Endothelial cell of umbilical vein (primary cell): Measurements from ENCODE around the gene CEACAM6. TPM values are rescaled to one million over a fixed set of nuclear protein-coding genes. Genes with fewer than 3 reads are reported as not detected.

ENCODE experiments used
- BruUV-seq: library from RNA; stranded (reverse); fragments of 400-500 nt; replicated peaks from 2 replicates; lab custom pipeline; 2021; lab: Mats Ljungman, UMichigan
- CTCF ChIA-PET: fragments of 300-600, 350-600 bp; sonication (Branson Sonifier 250); formaldehyde crosslinking; loops from one replicate; lab custom pipeline; 2021; ENCODE audit warnings: antibody characterized with exemption, inconsistent platforms; lab: Charles Lee
- POLR2A ChIA-PET: fragments of 300-600, 350-600 bp; sonication (Branson Sonifier 250); formaldehyde crosslinking; loops from one replicate; lab custom pipeline; 2021; ENCODE audit warnings: antibody characterized with exemption, inconsistent platforms; lab: Charles Lee
- DNase-seq: peaks from one replicate; pipeline ENCODE4 v3.0.0-alpha.2; 2011; ENCODE audit warnings: low read depth, low spot score
- FAIRE-seq: peaks from 2 replicates; lab custom pipeline; 2011; peaks lifted over from hg19 to GRCh38; lab: Jason Lieb, UNC
- H2AFZ ChIP-seq: 2 replicates; pipeline ENCODE4 v1.6.0; 2012; ENCODE audit warnings: low read depth, low read length, control low read depth, inconsistent platforms
- H3K27ac ChIP-seq: 2 replicates; pipeline ENCODE4 v1.5.1; 2011; ENCODE audit warnings: low read depth, mild to moderate bottlenecking, control low read depth, low read length, moderate library complexity; ENCODE audit not compliant: insufficient read depth
- H3K27me3 ChIP-seq, 2 experiments: 2 replicates each; pipeline versions ENCODE4 v1.6.0 to v1.6.1; 2011; ENCODE audit warnings: low read length in 2 of 2, mixed read lengths in 1 of 2; ENCODE audit not compliant: control insufficient read depth in 2 of 2, insufficient read depth in 2 of 2
- H3K36me3 ChIP-seq, 2 experiments: 2 replicates in 1 of 2; 3 replicates in 1 of 2; pipeline ENCODE4 v1.5.1; 2011; ENCODE audit warnings: low read length in 2 of 2, mild to moderate bottlenecking in 1 of 2, moderate library complexity in 1 of 2; ENCODE audit not compliant: control insufficient read depth in 2 of 2, insufficient read depth in 2 of 2; ENCODE audit errors: extremely low read depth in 1 of 2
- H3K4me1 ChIP-seq: 3 replicates; pipeline ENCODE4 v1.5.1; 2011; ENCODE audit warnings: mild to moderate bottlenecking, low read length; ENCODE audit not compliant: control insufficient read depth, insufficient read depth; ENCODE audit errors: extremely low read depth
- H3K4me2 ChIP-seq: 2 replicates; pipeline ENCODE4 v1.6.1; 2011; ENCODE audit warnings: low read length, control low read depth, mixed read lengths; ENCODE audit not compliant: insufficient read depth
- H3K4me3 ChIP-seq, 3 experiments: fragments of 200-600 bp in 1 of 3; sonication (generic), shearing (Covaris generic) in 1 of 3; replicated peaks in 1 of 3; 2 replicates each; pipeline ENCODE4 v1.5.1; 2011 to 2016; ENCODE audit warnings: control low read depth in 3 of 3, low read length in 3 of 3, mild to moderate bottlenecking in 2 of 3, inconsistent platforms in 1 of 3, low read depth in 1 of 3, moderate library complexity in 1 of 3; ENCODE audit not compliant: insufficient read depth in 1 of 3
- H3K79me2 ChIP-seq: 2 replicates; pipeline ENCODE4 v1.6.0; 2012; ENCODE audit warnings: low read length, inconsistent platforms; ENCODE audit not compliant: control insufficient read depth, insufficient read depth
- H3K9ac ChIP-seq: replicated peaks from 2 replicates; pipeline ENCODE3; 2011; ENCODE audit warnings: low read length, control low read depth; ENCODE audit not compliant: insufficient read depth; ENCODE audit errors: extremely low read depth
- H3K9me1 ChIP-seq: replicated peaks from 3 replicates; pipeline ENCODE4 v1.6.0; 2011; ENCODE audit warnings: mild to moderate bottlenecking, low read length; ENCODE audit not compliant: control insufficient read depth, insufficient read depth; ENCODE audit errors: extremely low read depth
- H3K9me3 ChIP-seq: replicated peaks from 2 replicates; pipeline ENCODE4 v1.5.1; 2012; ENCODE audit warnings: low read length, inconsistent platforms; ENCODE audit not compliant: control insufficient read depth, insufficient read depth
- H4K20me1 ChIP-seq: replicated peaks from 2 replicates; pipeline ENCODE3; 2011; ENCODE audit warnings: mild to moderate bottlenecking, low read length; ENCODE audit not compliant: control insufficient read depth, insufficient read depth; ENCODE audit errors: extremely low read depth
- CTCF ChIP-seq, 2 donors: IDR thresholded peaks; 1 replicate in 1 of 2; 2 replicates in 1 of 2; pipeline ENCODE4 v1.5.1; 2011; ENCODE audit warnings: low read length in 2 of 2, mild to moderate bottlenecking in 2 of 2, moderate library complexity in 2 of 2, control low read depth in 1 of 2, inconsistent platforms in 1 of 2, low read depth in 1 of 2; ENCODE audit not compliant: insufficient read depth in 1 of 2; ENCODE audit errors: extremely low read depth in 1 of 2
- EZH2 ChIP-seq: IDR thresholded peaks from 2 replicates; pipeline ENCODE4 v1.6.1; 2012; ENCODE audit warnings: borderline replicate concordance, low read depth, mild to moderate bottlenecking, moderate library complexity, low read length, inconsistent platforms; ENCODE audit not compliant: severe bottlenecking
- FOS ChIP-seq: IDR thresholded peaks from 2 replicates; pipeline ENCODE4 v1.6.1; 2011; ENCODE audit warnings: mild to moderate bottlenecking, low read length, moderate library complexity, borderline replicate concordance; ENCODE audit not compliant: insufficient read depth
- GATA2 ChIP-seq: IDR thresholded peaks from 2 replicates; pipeline ENCODE4 v1.7.0; 2011; ENCODE audit warnings: low read depth, mild to moderate bottlenecking, moderate library complexity, mixed read lengths, low read length; ENCODE audit not compliant: insufficient read length, insufficient read depth
- JUN ChIP-seq: IDR thresholded peaks from 2 replicates; pipeline ENCODE4 v1.6.1; 2011; ENCODE audit warnings: borderline replicate concordance, low read depth; ENCODE audit not compliant: insufficient read length, insufficient read depth
- MAX ChIP-seq: IDR thresholded peaks from 2 replicates; pipeline ENCODE4 v1.6.1; 2011; ENCODE audit not compliant: insufficient read depth, insufficient read length
- MYC ChIP-seq: IDR thresholded peaks from one replicate; pipeline ENCODE4 v1.6.1; 2011; ENCODE audit warnings: mild to moderate bottlenecking, low read depth, low read length
- POLR2A ChIP-seq: IDR thresholded peaks from 2 replicates; pipeline ENCODE4 v1.6.1; 2012; ENCODE audit warnings: low read depth, mild to moderate bottlenecking, control low read depth, low read length
- POLR2AphosphoS5 ChIP-seq: IDR thresholded peaks from 2 replicates; pipeline ENCODE4 v1.6.1; 2012; ENCODE audit warnings: low read depth, mild to moderate bottlenecking, control low read depth, low read length, moderate library complexity; ENCODE audit not compliant: insufficient read depth
- dilution Hi-C: fragments of 300-500 bp; cut with MboI; formaldehyde crosslinking; loops from one replicate; pipeline ENCODE4 v1.15.0; 2019; ENCODE audit warnings: low sequenced_read_pairs; ENCODE audit not compliant: extremely low pct_ligation_motif_present
- intact Hi-C: fragments of 100-400 bp; cut with micrococcal nuclease; formaldehyde crosslinking; loops from one replicate; pipeline ENCODE4 v1.10.0; 2022
- polyA plus RNA-seq, 4 experiments: library from polyadenylated mRNA; depleted of rRNA in 3 of 4; stranded (reverse) in 3 of 4; unstranded in 1 of 4; fragments of >200 nt; gene quantifications; 2 replicates each; pipeline versions ENCODE4 v1.2.1 to v1.2.3, GENCODE V29; 2011 to 2012; ENCODE audit warnings: missing spikeins in 1 of 4
- total RNA-seq: library from RNA; stranded (reverse); gene quantifications from 2 replicates; pipeline ENCODE4 v1.2.3, GENCODE V29; 2021

The CEACAM6 gene
- total and polyA plus RNA-seq, 2 donors (not counting 3 experiments of a cell fraction or from before 2014, with no cell fraction given) = not detected

DNA sequence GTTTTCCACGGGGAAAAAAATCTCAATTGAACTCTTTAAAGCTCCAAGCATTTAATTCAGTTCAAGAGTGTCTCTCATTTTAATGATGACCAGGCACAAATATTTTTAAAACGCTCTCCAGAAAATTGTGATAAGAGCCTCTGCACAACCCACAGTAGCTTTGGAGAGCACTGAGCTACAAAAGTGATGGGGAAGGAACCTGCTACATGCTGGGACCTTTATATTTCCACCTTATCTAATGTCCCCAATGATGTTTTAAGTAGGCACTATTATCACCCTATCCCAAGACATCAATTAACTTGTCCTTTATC, 14.1 kb upstream of the CEACAM6 start:
- FAIRE-seq (no peak), DNase-seq (no peak)
- Histone ChIP-seq H3K27ac (no peak overlapping the region), H3K36me3 (no peaks in the 10 kb centered on the region), H4K20me1 (no peaks in the 10 kb centered on the region), H3K27me3 (peaks cover 6 to 7% of the 10 kb centered on the region in 2 experiments), H3K79me2 (no peaks in the 10 kb centered on the region), H3K9me1 (no peaks in the 10 kb centered on the region), H3K9me3 (no peaks in the 10 kb centered on the region), H3K4me1 (no peaks in the 10 kb centered on the region), H3K4me2 (no peak overlapping the region), H3K9ac (no peak overlapping the region), H3K4me3 (no peak overlapping the region), H2AFZ (no peak overlapping the region)
- ChIA-PET POLR2A (no interaction called here), CTCF (interaction anchor here (1.5 kb wide), 1 partner anchor 34 kb away, joined by 3 read pairs; no protein-coding TSS in a partner anchor)
- dilution Hi-C loops = no loop called here
- TF ChIP-seq MAX (no peak), CTCF (IDR thresholded peaks at IDR 0.05; ENCODE audit: extremely low read depth in 1 of 2, insufficient read depth in 1 of 2, low read depth in 1 of 2, low read length in 2 of 2) (no peak), POLR2AphosphoS5 (no peak), MYC (no peak), POLR2A (no peak), GATA2 (no peak), FOS (no peak), EZH2 (no peak), JUN (no peak)
- intact Hi-C loops = no loop called here
- BruUV-seq = no TSS peak
